ENCODE results near the gene ZNRF1. TPM values are rescaled to one million over a fixed set of nuclear protein-coding genes. Genes with fewer than 3 reads are reported as not detected.

The ZNRF1 gene
- total and polyA plus RNA-seq, 2 of the 13 experiments (the other 11 are each of a cell fraction or from before 2014, with no cell fraction given): 43.9 to 58.7 TPM

- in situ Hi-C loops (cut with HindIII; ENCODE audit: extremely low pct_ligation_motif_present, low pct_unique_long_range_greater_than_20kb): no loop called here
- Histone ChIP-seq H2AFZ (ENCODE audit: low read length) (no peak overlapping the region), H3K27me3 (ENCODE audit: control insufficient read depth in 1 of 2, insufficient read depth in 2 of 2, low read length in 2 of 2) (no peaks in the 10 kb centered on the region), H3K4me2 (ENCODE audit: low read depth, low read length) (no peak overlapping the region), H3K9ac (ENCODE audit: insufficient read depth, low read depth, low read length) (no peak overlapping the region), H4K20me1 (ENCODE audit: insufficient read depth, low read length) (peaks cover 19% of the 10 kb centered on the region), H3K36me3 (replicated peaks in 1 of 2; ENCODE audit: control insufficient read depth in 1 of 2, insufficient read depth in 2 of 2, low read length in 2 of 2) (no peaks in the 10 kb centered on the region; a peak in 1 of 5 replicates), H3K9me3 (ENCODE audit: low read length) (peaks cover 11% of the 10 kb centered on the region), H3K4me3 (replicated peaks in 1 of 3; ENCODE audit: insufficient read depth in 1 of 3, low read depth in 2 of 3, low read length in 3 of 3) (no peak overlapping the region), H3K79me2 (ENCODE audit: insufficient read depth, low read length) (peaks cover 89% of the 10 kb centered on the region), H3K4me1 (ENCODE audit: insufficient read depth, low read length) (peaks cover 47% of the 10 kb centered on the region), H3K27ac (ENCODE audit: extremely low read length, insufficient read depth, low read length) (peak overlapping the region; percentile 33)
- ATAC-seq (no peak), DNase-seq (ENCODE audit: low spot score) (no peak), FAIRE-seq (no peak)
- TF ChIP-seq REXO4 (CRISPR knock-in tag; IDR thresholded peaks at IDR 0.05; ENCODE audit: borderline replicate concordance) (no peak), SIN3A (IDR thresholded peaks at IDR 0.05; ENCODE audit: borderline replicate concordance, low read depth, low read length) (no peak), FOXJ3 (CRISPR knock-in tag; IDR thresholded peaks at IDR 0.05; ENCODE audit: borderline replicate concordance) (no peak)
- 83% methylated on average over 4 of the region's 4 CpGs for WGBS (ENCODE audit: low lambda C conversion rate)
- ChIA-PET POLR2A (no interaction called here), CTCF (ENCODE audit: low intra/inter-chr PET ratio, low total read pairs) (no interaction called here)
- intact Hi-C loops (cut with micrococcal nuclease; ENCODE audit: unreplicated experiment): no loop called here
- no TSS peak for BruUV-seq (replicated peaks)
These were observed 25.8 kb downstream of the ZNRF1 start for GRCh38 chr16:75024594-75024993.

DNA sequence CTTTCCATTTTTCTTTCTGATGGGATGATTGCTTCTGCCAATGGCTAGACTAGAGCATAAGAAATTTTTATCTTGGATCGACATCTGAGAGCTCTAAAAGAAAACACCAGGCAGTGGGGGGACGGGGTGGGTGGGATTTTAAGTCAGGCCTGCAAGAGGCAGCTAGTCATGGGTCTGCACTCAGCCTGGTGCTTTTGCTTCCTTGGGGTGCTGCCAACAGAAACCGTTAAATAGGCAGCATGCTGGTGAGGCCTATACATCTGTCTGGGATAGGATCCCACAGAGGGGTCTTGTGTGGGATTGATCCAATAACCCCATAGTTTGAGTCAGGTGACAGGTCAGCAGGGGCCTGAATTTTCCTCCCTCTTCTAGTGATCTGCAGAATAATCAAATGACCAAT lies 26.9 kb downstream of the ZNRF1 start:
- Histone ChIP-seq H3K4me2 (ENCODE audit: low read depth, low read length) (no peak overlapping the region), H3K79me2 (ENCODE audit: insufficient read depth, low read length) (peaks cover 89% of the 10 kb centered on the region), H3K27me3 (ENCODE audit: control insufficient read depth in 1 of 2, insufficient read depth in 2 of 2, low read length in 2 of 2) (no peaks in the 10 kb centered on the region), H3K36me3 (replicated peaks in 1 of 2; ENCODE audit: control insufficient read depth in 1 of 2, insufficient read depth in 2 of 2, low read length in 2 of 2) (no peaks in the 10 kb centered on the region; a peak in 1 of 5 replicates), H2AFZ (ENCODE audit: low read length) (no peak overlapping the region), H3K4me1 (ENCODE audit: insufficient read depth, low read length) (peaks cover 52% of the 10 kb centered on the region), H3K9me3 (ENCODE audit: low read length) (peaks cover 9% of the 10 kb centered on the region), H3K9ac (ENCODE audit: insufficient read depth, low read depth, low read length) (no peak overlapping the region), H4K20me1 (ENCODE audit: insufficient read depth, low read length) (peaks cover 18% of the 10 kb centered on the region), H3K4me3 (replicated peaks in 1 of 3; ENCODE audit: insufficient read depth in 1 of 3, low read depth in 2 of 3, low read length in 3 of 3) (no peak overlapping the region), H3K27ac (ENCODE audit: extremely low read length, insufficient read depth, low read length) (peak overlapping the region; percentile 11)
- FAIRE-seq (no peak), ATAC-seq (no peak), DNase-seq (ENCODE audit: low spot score) (no peak)
- 88% methylated on average over 3 of the region's 3 CpGs for WGBS (ENCODE audit: low lambda C conversion rate)
- no TSS peak for BruUV-seq (replicated peaks)
- ChIA-PET CTCF (ENCODE audit: low intra/inter-chr PET ratio, low total read pairs) (no interaction called here), POLR2A (no interaction called here)
- intact Hi-C loops (cut with micrococcal nuclease; ENCODE audit: unreplicated experiment) (no loop called here), in situ Hi-C loops (cut with HindIII; ENCODE audit: extremely low pct_ligation_motif_present, low pct_unique_long_range_greater_than_20kb) (no loop called here)
- TF ChIP-seq TRAFD1 (CRISPR knock-in tag; IDR thresholded peaks at IDR 0.05; ENCODE audit: borderline replicate concordance) (no peak), ZNF674 (CRISPR knock-in tag; IDR thresholded peaks at IDR 0.05; ENCODE audit: low read depth) (no peak), FOXC1 (CRISPR knock-in tag; IDR thresholded peaks at IDR 0.05; ENCODE audit: borderline replicate concordance) (no peak), ZBTB33 (CRISPR knock-in tag; IDR thresholded peaks at IDR 0.05) (no peak), ZKSCAN8 (CRISPR knock-in tag; IDR thresholded peaks at IDR 0.05; ENCODE audit: borderline replicate concordance) (no peak), CENPT (CRISPR knock-in tag; IDR thresholded peaks at IDR 0.05; ENCODE audit: low read depth) (no peak), FOXK2 (IDR thresholded peaks at IDR 0.05) (no peak)
- TF ChIP-seq, protein P1, sequence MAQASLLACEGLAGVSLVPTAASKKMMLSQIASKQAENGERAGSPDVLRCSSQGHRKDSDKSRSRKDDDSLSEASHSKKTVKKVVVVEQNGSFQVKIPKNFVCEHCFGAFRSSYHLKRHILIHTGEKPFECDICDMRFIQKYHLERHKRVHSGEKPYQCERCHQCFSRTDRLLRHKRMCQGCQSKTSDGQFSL (CRISPR knock-in tag; IDR thresholded peaks at IDR 0.05): no peak
- TF ChIP-seq, protein P2, sequence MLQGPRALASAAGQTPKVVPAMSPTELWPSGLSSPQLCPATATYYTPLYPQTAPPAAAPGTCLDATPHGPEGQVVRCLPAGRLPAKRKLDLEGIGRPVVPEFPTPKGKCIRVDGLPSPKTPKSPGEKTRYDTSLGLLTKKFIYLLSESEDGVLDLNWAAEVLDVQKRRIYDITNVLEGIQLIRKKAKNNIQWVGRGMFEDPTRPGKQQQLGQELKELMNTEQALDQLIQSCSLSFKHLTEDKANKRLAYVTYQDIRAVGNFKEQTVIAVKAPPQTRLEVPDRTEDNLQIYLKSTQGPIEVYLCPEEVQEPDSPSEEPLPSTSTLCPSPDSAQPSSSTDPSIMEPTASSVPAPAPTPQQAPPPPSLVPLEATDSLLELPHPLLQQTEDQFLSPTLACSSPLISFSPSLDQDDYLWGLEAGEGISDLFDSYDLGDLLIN (CRISPR knock-in tag; IDR thresholded peaks at IDR 0.05; ENCODE audit: borderline replicate concordance): no peak

Data from HepG2 (cell line).